Neural progenitor cell (in vitro differentiated cells): ENCODE measurements around the gene PRICKLE2.

Source experiments
- EZH2 ChIP-seq: fragments of 200-600 bp; sonication (generic); IDR thresholded peaks from 2 replicates; pipeline ENCODE4 v1.6.1; 2017; ENCODE audit warnings: antibody characterized with exemption, mild to moderate bottlenecking, moderate library complexity
- TF ChIP-seq, protein P1 (sequence below): fragments of 200-600 bp; sonication (generic); IDR thresholded peaks from 2 replicates; pipeline ENCODE4 v1.5.1; 2017; ENCODE audit warnings: antibody characterized with exemption, mild to moderate bottlenecking

DNA sequence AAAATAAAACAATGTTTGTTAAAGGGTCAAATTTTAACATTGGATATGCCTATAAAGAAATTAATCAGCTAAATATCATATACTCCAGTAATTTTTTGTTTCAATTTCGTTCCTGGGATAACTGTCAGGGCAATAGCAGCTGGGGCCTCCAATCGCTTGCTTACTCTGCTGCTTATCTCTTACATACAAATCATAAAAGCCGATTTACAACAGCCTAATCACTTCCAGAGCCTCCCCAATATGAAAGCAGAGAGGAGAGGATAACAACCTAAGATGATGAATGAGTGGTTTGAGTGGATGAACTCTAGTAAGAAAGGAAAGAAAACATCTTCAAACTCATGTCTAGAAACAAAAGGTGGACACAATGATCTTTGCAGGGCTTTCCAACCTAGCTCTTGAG lies 121.3 kb downstream of the PRICKLE2 start:
- TF ChIP-seq EZH2 = no peak
- TF ChIP-seq, protein P1, sequence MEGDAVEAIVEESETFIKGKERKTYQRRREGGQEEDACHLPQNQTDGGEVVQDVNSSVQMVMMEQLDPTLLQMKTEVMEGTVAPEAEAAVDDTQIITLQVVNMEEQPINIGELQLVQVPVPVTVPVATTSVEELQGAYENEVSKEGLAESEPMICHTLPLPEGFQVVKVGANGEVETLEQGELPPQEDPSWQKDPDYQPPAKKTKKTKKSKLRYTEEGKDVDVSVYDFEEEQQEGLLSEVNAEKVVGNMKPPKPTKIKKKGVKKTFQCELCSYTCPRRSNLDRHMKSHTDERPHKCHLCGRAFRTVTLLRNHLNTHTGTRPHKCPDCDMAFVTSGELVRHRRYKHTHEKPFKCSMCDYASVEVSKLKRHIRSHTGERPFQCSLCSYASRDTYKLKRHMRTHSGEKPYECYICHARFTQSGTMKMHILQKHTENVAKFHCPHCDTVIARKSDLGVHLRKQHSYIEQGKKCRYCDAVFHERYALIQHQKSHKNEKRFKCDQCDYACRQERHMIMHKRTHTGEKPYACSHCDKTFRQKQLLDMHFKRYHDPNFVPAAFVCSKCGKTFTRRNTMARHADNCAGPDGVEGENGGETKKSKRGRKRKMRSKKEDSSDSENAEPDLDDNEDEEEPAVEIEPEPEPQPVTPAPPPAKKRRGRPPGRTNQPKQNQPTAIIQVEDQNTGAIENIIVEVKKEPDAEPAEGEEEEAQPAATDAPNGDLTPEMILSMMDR = no peak
